ENCODE data around the gene PPP1R17.

The PPP1R17 gene

GRCh38 chr7:31687024-31687748 is at the start of gene PPP1R17:
Gene PPP1R17, plus strand, starts transcription at chr7:31687215. Its CDS starts 5,227 bp downstream, at chr7:31692442.
- DNase-seq = peak in 23 of 51 donors; percentile 2 to 45 (median 15)

GRCh38 chr7:31640381-31640780 is 46.6 kb upstream of the PPP1R17 start:
- no peak for DNase-seq

GRCh38 chr7:31642681-31643115 is 44.3 kb upstream of the PPP1R17 start:
- DNase-seq = peak in 6 of 51 donors; percentile 1 to 13 (median 4)

- no peak for DNase-seq
Observed at GRCh38 chr7:31646942-31647341, 40.1 kb upstream of the PPP1R17 start.

- DNase-seq = no peak
Observed at GRCh38 chr7:31647511-31647910, 39.5 kb upstream of the PPP1R17 start.

GRCh38 chr7:31648288-31648687 is 38.7 kb upstream of the PPP1R17 start:
- DNase-seq = peak in 2 of 51 donors; percentile 3 to 10

- DNase-seq = no peak
Observed at GRCh38 chr7:31648880-31649279, 38.1 kb upstream of the PPP1R17 start.

GRCh38 chr7:31651234-31652062 is 35.6 kb upstream of the PPP1R17 start:
- no peak for DNase-seq

- no peak for DNase-seq
Observed at GRCh38 chr7:31652063-31652326, 35.0 kb upstream of the PPP1R17 start.

- no peak for DNase-seq
Observed at GRCh38 chr7:31663072-31663471, 23.9 kb upstream of the PPP1R17 start.

GRCh38 chr7:31664890-31665289 is 22.1 kb upstream of the PPP1R17 start:
- DNase-seq = no peak

- no peak for DNase-seq
Observed at GRCh38 chr7:31665546-31665945, 21.5 kb upstream of the PPP1R17 start.

GRCh38 chr7:31669461-31669860 is 17.6 kb upstream of the PPP1R17 start:
- DNase-seq = no peak

- no peak for DNase-seq
Observed at GRCh38 chr7:31679574-31680305, 7.3 kb upstream of the PPP1R17 start.

- DNase-seq = no peak
Observed at GRCh38 chr7:31683445-31684225, 3.4 kb upstream of the PPP1R17 start.

- no peak for DNase-seq
Observed at GRCh38 chr7:31688372-31688771, 1.4 kb downstream of the PPP1R17 start.

GRCh38 chr7:31688996-31689395 is 2.0 kb downstream of the PPP1R17 start:
- no peak for DNase-seq

- DNase-seq = no peak
Observed at GRCh38 chr7:31690935-31691334, 3.9 kb downstream of the PPP1R17 start.

GRCh38 chr7:31692451-31692850 is 5.4 kb downstream of the PPP1R17 start:
- no peak for DNase-seq

GRCh38 chr7:31692871-31693270 is 5.9 kb downstream of the PPP1R17 start:
- DNase-seq = no peak

GRCh38 chr7:31695859-31696614 is 9.0 kb downstream of the PPP1R17 start:
- no peak for DNase-seq
